ENCODE measurements around the gene HMCES.
"Not testable (repeated sequence)": the region's sequence is repeated elsewhere in the genome, so short reads cannot be mapped to it uniquely, and the experiment has no call there.

Gene HMCES

GRCh38 chr3:129257609-129258008 lies 21.1 kb upstream of the HMCES start:
- no peak for DNase-seq (ENCODE audit: low spot score)

DNA sequence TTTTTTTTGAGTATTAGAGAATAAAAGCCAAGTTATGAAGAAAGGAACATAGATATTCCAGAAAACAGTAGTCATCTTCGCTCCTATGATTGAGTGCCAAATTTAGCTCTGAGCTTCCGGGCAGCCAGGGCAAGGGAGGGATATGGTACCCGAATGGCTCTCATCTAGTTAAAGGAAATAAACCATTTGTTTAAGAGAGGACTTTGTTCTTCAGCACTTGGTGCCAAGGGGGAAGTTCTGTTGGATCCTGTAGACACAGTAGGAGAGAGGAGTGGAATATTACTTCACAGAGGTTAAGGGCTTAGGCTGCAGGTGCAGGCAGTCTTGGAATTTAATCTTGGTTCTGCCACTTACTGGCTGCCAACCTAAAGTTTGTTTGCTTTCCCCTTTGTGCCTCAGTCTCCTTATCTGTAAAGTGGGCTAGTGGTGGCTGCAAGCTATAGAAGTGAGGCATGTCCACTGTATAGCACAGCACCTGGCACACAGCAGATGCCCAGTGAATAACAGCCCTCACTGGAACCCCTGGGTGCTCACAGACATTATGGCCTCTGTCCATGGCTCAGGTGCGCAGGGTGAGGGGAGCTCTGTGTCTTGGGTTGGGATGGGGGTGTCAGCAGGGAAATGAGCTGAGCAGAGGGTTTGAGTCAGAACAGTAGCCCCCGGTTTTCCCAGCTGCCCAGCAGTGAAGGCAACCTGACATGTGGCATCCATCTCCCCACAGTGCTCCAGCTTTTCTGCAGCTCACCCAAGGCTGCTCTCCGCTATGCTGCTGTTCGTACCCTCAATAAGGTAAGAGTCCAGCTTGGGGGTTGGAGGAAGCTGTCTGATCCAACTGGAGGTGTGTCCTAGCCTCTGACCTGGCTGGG lies 18.8 kb upstream of the HMCES start:
- DNase-seq (ENCODE audit: low spot score) = no peak

DNA sequence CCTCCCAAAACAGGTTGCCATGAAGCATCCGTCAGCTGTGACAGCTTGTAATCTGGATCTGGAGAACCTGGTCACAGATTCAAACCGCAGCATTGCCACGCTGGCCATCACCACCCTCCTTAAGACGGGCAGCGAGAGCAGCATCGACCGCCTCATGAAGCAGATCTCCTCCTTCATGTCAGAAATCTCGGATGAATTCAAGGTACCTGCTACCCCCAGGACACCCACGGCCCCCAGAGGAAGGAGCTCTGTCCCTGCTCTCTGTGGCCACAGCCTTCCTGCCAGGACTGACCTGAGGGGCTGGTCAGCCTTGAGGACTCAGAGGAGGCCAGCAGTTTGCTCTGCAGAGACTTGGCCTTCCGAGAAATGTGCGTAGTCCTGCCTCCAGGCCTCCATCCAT lies 18.1 kb upstream of the HMCES start:
- DNase-seq (ENCODE audit: low spot score) = no peak

GRCh38 chr3:129261894-129262293 lies 16.8 kb upstream of the HMCES start:
- no peak for DNase-seq (ENCODE audit: low spot score)

- no peak for DNase-seq (ENCODE audit: low spot score)
These were observed 15.3 kb upstream of the HMCES start for GRCh38 chr3:129263161-129263910.

- DNase-seq (ENCODE audit: low spot score) = not testable (repeated sequence)
These were observed 13.7 kb upstream of the HMCES start for GRCh38 chr3:129264994-129265393.

DNA sequence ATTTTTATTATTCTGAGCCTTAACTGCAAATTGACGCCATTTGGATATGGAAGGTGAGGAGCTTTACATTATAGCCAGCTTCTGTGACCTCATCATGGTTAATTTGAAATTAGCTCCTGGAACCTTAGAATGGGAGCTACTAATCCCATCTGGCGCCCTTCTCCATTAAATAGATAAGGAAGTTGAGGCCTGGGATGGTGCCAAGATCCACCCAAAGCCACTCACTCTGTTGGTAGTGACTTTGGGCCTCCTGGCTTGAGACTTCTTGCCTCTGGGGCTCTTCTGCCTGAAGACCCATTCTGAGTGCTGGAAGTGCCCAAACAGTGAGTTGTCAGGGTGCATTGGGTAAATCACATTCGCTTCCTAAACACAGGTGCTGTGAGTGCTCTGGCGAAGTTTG lies 12.0 kb upstream of the HMCES start:
- DNase-seq (ENCODE audit: low spot score) = no peak

- DNase-seq (ENCODE audit: low spot score) = no peak
These were observed 10.3 kb upstream of the HMCES start for GRCh38 chr3:129268396-129268795.

- DNase-seq (ENCODE audit: low spot score) = no peak
These were observed 7.0 kb upstream of the HMCES start for GRCh38 chr3:129271674-129272073.

DNA sequence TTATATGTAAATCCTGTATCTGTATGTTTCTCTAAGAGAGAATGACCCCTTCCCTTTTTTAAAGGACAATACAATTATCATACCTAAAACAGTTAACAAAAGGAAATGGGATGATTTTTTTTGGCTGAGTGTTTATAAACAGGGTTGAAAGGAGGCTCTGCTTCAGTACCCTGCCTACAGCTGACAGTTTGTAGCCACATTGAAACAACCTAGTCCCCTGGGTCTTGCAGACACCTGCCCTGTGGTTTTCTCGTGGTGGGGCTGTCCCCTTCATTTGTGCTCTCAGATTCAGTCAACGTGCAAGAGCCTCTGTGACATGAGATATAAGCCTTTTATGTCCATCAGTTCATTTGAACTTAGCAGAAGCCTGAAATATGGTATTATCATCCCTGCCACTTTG lies 2.3 kb upstream of the HMCES start:
- no peak for DNase-seq (ENCODE audit: low spot score)

- peak; percentile 18 for DNase-seq (ENCODE audit: low spot score)
These were observed 820 bp upstream of the HMCES start for GRCh38 chr3:129277829-129278271.

GRCh38 chr3:129278966-129279906 lies 566 bp downstream of the HMCES start:
- DNase-seq (ENCODE audit: low spot score) = peak; percentile 19

- DNase-seq (ENCODE audit: low spot score) = no peak
These were observed 1.5 kb downstream of the HMCES start for GRCh38 chr3:129280183-129280582.

DNA sequence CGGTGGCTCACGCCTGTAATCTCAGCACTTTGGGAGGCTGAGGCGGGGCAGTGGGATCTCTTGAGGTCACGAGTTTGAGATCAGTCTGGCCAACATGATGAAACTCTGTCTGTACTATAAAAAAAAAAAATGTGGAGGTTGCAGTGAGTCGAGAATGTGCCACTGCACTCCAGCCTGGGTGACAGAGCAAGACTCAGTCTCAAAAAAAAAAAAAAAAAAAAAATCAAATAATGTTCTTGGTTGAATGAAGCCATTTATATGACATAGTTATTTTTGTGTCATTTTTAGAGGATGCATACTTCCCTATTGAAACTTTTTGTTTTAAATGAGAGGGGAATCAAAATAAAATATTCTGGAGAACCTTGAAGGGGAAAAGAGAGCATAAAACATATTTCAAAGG lies 3.1 kb downstream of the HMCES start:
- no peak for DNase-seq (ENCODE audit: low spot score)

GRCh38 chr3:129282727-129283327 lies 4.2 kb downstream of the HMCES start:
- DNase-seq (ENCODE audit: low spot score) = no peak

GRCh38 chr3:129286081-129286480 lies 7.4 kb downstream of the HMCES start:
- no peak for DNase-seq (ENCODE audit: low spot score)

GRCh38 chr3:129288446-129288845 lies 9.8 kb downstream of the HMCES start:
- DNase-seq (ENCODE audit: low spot score) = no peak

- DNase-seq (ENCODE audit: low spot score) = no peak
These were observed 10.7 kb downstream of the HMCES start for GRCh38 chr3:129289201-129289921.

GRCh38 chr3:129291236-129291886 lies 12.7 kb downstream of the HMCES start:
- no peak for DNase-seq (ENCODE audit: low spot score)

DNA sequence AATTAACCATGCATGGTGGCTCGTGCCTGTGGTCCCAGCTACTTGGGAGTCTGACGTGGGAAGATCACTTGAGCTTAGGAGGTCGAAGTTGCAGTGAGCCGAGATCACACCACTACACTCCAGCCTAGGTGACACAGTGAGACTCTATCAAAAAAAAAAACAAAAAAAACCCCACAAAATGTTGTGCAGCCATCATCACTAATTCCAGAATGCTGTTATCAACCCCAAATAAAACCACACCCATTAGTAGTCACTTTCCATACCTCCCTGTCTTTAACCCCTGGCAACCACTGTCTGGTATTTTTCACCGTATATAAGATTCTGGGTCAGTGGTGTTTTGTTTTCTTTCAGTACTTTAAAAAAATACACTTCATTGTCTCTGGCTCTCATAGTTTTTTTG lies 16.6 kb downstream of the HMCES start:
- DNase-seq (ENCODE audit: low spot score) = no peak

Measured in globus pallidus (tissue), 1 donor.